GM12878 (cell line): ENCODE results near the gene POU5F1. TPM values are rescaled to one million over a fixed set of nuclear protein-coding genes. Genes with fewer than 3 reads are reported as not detected.

Source experiments
- ATAC-seq: fragments of 200-7000 bp; cut with Tn5 transposase; 3 replicates; pipeline ENCODE4 v1.9.1; 2020; ENCODE audit warnings: mild to moderate bottlenecking, moderate library complexity
- BruUV-seq: library from RNA; stranded (reverse); fragments of 400-500 nt; replicated peaks from 2 replicates; lab custom pipeline; 2021; lab: Mats Ljungman, UMichigan
- CTCF ChIA-PET: fragments of 300-600 bp; sonication (Branson Sonifier 250); formaldehyde crosslinking; extraction: SDS; loops from one replicate; lab custom pipeline; 2021; ENCODE audit warnings: inconsistent platforms; lab: Yijun Ruan, JAX
- POLR2A ChIA-PET: fragments of 350-600 bp; formaldehyde crosslinking; extraction: SDS; loops from one replicate; lab custom pipeline; 2021; ENCODE audit warnings: inconsistent platforms; lab: Charles Lee
- RAD21 ChIA-PET: fragments of 300-600 bp; sonication (Branson Sonifier 250); formaldehyde crosslinking; loops from one replicate; lab custom pipeline; 2023; ENCODE audit warnings: antibody characterized with exemption; ENCODE audit not compliant: unreplicated experiment; lab: Charles Lee
- SMC1A ChIA-PET: fragments of 300-600 bp; sonication (Branson Sonifier 250); formaldehyde crosslinking; loops from one replicate; lab custom pipeline; 2023; ENCODE audit not compliant: unreplicated experiment, uncharacterized antibody; lab: Charles Lee
- DNase-seq: peaks from one replicate; pipeline ENCODE4 v3.0.0-alpha.2; 2011; ENCODE audit warnings: low read depth, low spot score
- FAIRE-seq: peaks from 3 replicates; lab custom pipeline; 2011; peaks lifted over from hg19 to GRCh38; lab: Jason Lieb, UNC
- H2AFZ ChIP-seq: 2 replicates; pipeline ENCODE4 v1.6.0; 2011; ENCODE audit warnings: low read depth, low read length, control low read depth; ENCODE audit not compliant: control insufficient read depth
- H3K27ac ChIP-seq: 2 replicates; pipeline ENCODE4 v1.5.1; 2011; ENCODE audit warnings: control low read depth; ENCODE audit not compliant: control insufficient read depth, insufficient read depth
- H3K27me3 ChIP-seq, 2 experiments: replicated peaks in 1 of 2; 2 replicates each; pipeline versions ENCODE4 v1.6.0 to v1.6.1; 2011; ENCODE audit warnings: low read length in 1 of 2; ENCODE audit not compliant: control insufficient read depth in 2 of 2, insufficient read depth in 2 of 2
- H3K36me3 ChIP-seq, 2 experiments: 2 replicates each; pipeline ENCODE4 v1.5.1; 2011; ENCODE audit warnings: low read length in 1 of 2; ENCODE audit not compliant: control insufficient read depth in 2 of 2, insufficient read depth in 2 of 2
- H3K4me1 ChIP-seq: 2 replicates; pipeline ENCODE4 v1.6.1; 2011; ENCODE audit warnings: mild to moderate bottlenecking, low read length, moderate library complexity, mixed read lengths; ENCODE audit not compliant: control insufficient read depth, insufficient read depth
- H3K4me2 ChIP-seq: 2 replicates; pipeline ENCODE4 v1.6.0; 2011; ENCODE audit warnings: control low read depth; ENCODE audit not compliant: control insufficient read depth, insufficient read depth
- H3K4me3 ChIP-seq: fragments of 200-600 bp; sonication (generic); 2 replicates; pipeline ENCODE4 v1.5.1; 2016
- H3K79me2 ChIP-seq: 2 replicates; pipeline ENCODE4 v1.6.0; 2011; ENCODE audit warnings: low read length; ENCODE audit not compliant: control insufficient read depth, insufficient read depth
- H3K9ac ChIP-seq: 2 replicates; pipeline ENCODE4 v1.8.0; 2011; ENCODE audit warnings: low read length, control low read depth, mixed read lengths; ENCODE audit not compliant: control insufficient read depth, insufficient read depth
- H3K9me3 ChIP-seq: replicated peaks from 3 replicates; pipeline ENCODE4 v1.5.1; 2011; ENCODE audit warnings: mild to moderate bottlenecking, low read length; ENCODE audit not compliant: control insufficient read depth, insufficient read depth
- H4K20me1 ChIP-seq: 2 replicates; pipeline ENCODE4 v1.6.0; 2011; ENCODE audit not compliant: control insufficient read depth, insufficient read depth
- CTCF ChIP-seq, 3 experiments: IDR thresholded peaks in 2 of 3; conservative IDR thresholded peaks in 1 of 3; 2 replicates each; pipeline ENCODE4 v1.5.1; 2011; ENCODE audit warnings: low read depth in 3 of 3, low read length in 3 of 3, mild to moderate bottlenecking in 3 of 3, control low read depth in 2 of 3, moderate library complexity in 2 of 3, inconsistent platforms in 1 of 3, mixed read lengths in 1 of 3; ENCODE audit not compliant: control insufficient read depth in 2 of 3, insufficient read depth in 1 of 3; ENCODE audit errors: extremely low read depth in 1 of 3
- JUNB ChIP-seq: IDR thresholded peaks from 2 replicates; pipeline ENCODE4 v1.6.1; 2016; ENCODE audit warnings: antibody characterized with exemption, mild to moderate bottlenecking
- ZBED1 ChIP-seq: IDR thresholded peaks from 2 replicates; pipeline ENCODE4 v1.6.1; 2016; ENCODE audit warnings: borderline replicate concordance
- WGBS: methylation state at CpG from one replicate; pipeline ENCODE4 v1.1.6; 2016; ENCODE audit warnings: low lambda C conversion rate; ENCODE audit not compliant: insufficient replicate concordance, insufficient coverage; ENCODE audit errors: missing lambda C conversion rate; 5-methylcytosine and 5-hydroxymethylcytosine counted together
- in situ Hi-C: fragments of 300-500 bp; cut with MboI; formaldehyde crosslinking; loops from 9 replicates; pipeline ENCODE4 v1.14.3; 2018; ENCODE audit warnings: mixed read lengths
- intact Hi-C: fragments of 100-400 bp; cut with micrococcal nuclease; formaldehyde crosslinking; loops from one replicate; pipeline ENCODE4 v1.14.2; 2022; ENCODE audit not compliant: unreplicated experiment
- polyA plus RNA-seq, 11 experiments: library from polyadenylated mRNA; depleted of rRNA in 4 of 11; unstranded in 6 of 11; stranded (reverse) in 5 of 11; fragments of >200 nt; fragmentation: Nextera tagmentation in 4 of 11; fragmentation: Illumina TruSeq in 1 of 11; extraction: Ambion mirVana in 4 of 11; extraction: Trizol in 1 of 11; gene quantifications; 1 replicate in 1 of 11; 2 replicates in 10 of 11; pipeline versions ENCODE4 v1.2.1 to v1.2.3, GENCODE V29; 2011 to 2016; ENCODE audit warnings: inconsistent platforms in 2 of 11, missing spikeins in 2 of 11, low read depth in 1 of 11
- total RNA-seq, 4 experiments: library from RNA; depleted of rRNA in 3 of 4; stranded (reverse); fragments of >200 nt in 3 of 4; fragmentation: Illumina TruSeq in 1 of 4; extraction: Trizol in 1 of 4; gene quantifications; 2 replicates each; pipeline versions ENCODE4 v1.2.1 to v1.2.3, GENCODE V29; 2013 to 2021

The POU5F1 gene
- total and polyA plus RNA-seq, 10 of the 15 experiments (the other 5 are each of a cell fraction or from before 2014, with no cell fraction given): 1.4 to 5.5 (median 3.2) TPM

- DNase-seq (no peak), ATAC-seq (no peak), FAIRE-seq (no peak)
- Histone ChIP-seq H3K79me2 (peaks cover 4% of the 10 kb centered on the region), H3K9ac (no peak overlapping the region), H3K27ac (no peak overlapping the region), H3K9me3 (no peaks in the 10 kb centered on the region), H2AFZ (no peak overlapping the region), H3K4me3 (no peak overlapping the region), H3K36me3 (no peaks in the 10 kb centered on the region), H4K20me1 (no peaks in the 10 kb centered on the region), H3K4me2 (no peak overlapping the region), H3K27me3 (no peaks in the 10 kb centered on the region), H3K4me1 (peaks cover 10% of the 10 kb centered on the region)
- TF ChIP-seq CTCF (IDR thresholded peaks at IDR 0.05 in 2 of 3, conservative IDR thresholded peaks at IDR 0.05 in 1 of 3; ENCODE audit: control insufficient read depth in 2 of 3, extremely low read depth in 1 of 3, insufficient read depth in 1 of 3, low read depth in 3 of 3, low read length in 3 of 3) (peak in 2 of 3 experiments; percentile 10 to 18; a peak in 1 of 6 replicates), JUNB (no peak), ZBED1 (no peak)
- WGBS: 58% methylated on average over 8 of the region's 8 CpGs
- SMC1A ChIA-PET: interaction anchor here (0.7 to 5.2 kb wide), 13 partner anchors 10 to 175 kb away, joined by 3 to 52 read pairs (median 9); partner anchors contain the start of genes CCHCR1, PSORS1C2 and TCF19
- RAD21 ChIA-PET: interaction anchor here (0.7 to 5.4 kb wide), 14 partner anchors 28 to 178 kb away, joined by 3 to 84 read pairs (median 4); partner anchors contain the start of gene PSORS1C2
- intact Hi-C loops (loop anchor here (2.0 kb wide), 1 partner anchor 34 kb away; the partner anchor contains the start of gene TCF19), in situ Hi-C loops (loop anchor here (5.0 kb wide), 1 partner anchor 56 kb away; the partner anchor contains the start of gene PSORS1C2)
- CTCF ChIA-PET: interaction anchor here (0.6 to 14.6 kb wide), 14 partner anchors 10 to 374 kb away, joined by 3 to 326 read pairs (median 6); partner anchors contain the start of genes CCHCR1, PSORS1C2 and TCF19
- BruUV-seq: no TSS peak
- POLR2A ChIA-PET: interaction anchor here (0.7 to 1.8 kb wide), 3 partner anchors 10 to 56 kb away, joined by 4 to 9 read pairs (median 9); no protein-coding TSS in a partner anchor
Observed at GRCh38 chr6:31193206-31193605, 22.7 kb upstream of the POU5F1 start.
